ENCODE measurements around the gene RBM46. TPM values are rescaled to one million over a fixed set of nuclear protein-coding genes. Genes with fewer than 3 reads are reported as not detected.

RBM46 gene, protein sequence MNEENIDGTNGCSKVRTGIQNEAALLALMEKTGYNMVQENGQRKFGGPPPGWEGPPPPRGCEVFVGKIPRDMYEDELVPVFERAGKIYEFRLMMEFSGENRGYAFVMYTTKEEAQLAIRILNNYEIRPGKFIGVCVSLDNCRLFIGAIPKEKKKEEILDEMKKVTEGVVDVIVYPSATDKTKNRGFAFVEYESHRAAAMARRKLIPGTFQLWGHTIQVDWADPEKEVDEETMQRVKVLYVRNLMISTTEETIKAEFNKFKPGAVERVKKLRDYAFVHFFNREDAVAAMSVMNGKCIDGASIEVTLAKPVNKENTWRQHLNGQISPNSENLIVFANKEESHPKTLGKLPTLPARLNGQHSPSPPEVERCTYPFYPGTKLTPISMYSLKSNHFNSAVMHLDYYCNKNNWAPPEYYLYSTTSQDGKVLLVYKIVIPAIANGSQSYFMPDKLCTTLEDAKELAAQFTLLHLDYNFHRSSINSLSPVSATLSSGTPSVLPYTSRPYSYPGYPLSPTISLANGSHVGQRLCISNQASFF
- total RNA-seq: not detected
- total RNA-seq (2013): not detected
- total RNA-seq: 0 to 0.06 (median 0) reads per million in 29 experiments

DNA sequence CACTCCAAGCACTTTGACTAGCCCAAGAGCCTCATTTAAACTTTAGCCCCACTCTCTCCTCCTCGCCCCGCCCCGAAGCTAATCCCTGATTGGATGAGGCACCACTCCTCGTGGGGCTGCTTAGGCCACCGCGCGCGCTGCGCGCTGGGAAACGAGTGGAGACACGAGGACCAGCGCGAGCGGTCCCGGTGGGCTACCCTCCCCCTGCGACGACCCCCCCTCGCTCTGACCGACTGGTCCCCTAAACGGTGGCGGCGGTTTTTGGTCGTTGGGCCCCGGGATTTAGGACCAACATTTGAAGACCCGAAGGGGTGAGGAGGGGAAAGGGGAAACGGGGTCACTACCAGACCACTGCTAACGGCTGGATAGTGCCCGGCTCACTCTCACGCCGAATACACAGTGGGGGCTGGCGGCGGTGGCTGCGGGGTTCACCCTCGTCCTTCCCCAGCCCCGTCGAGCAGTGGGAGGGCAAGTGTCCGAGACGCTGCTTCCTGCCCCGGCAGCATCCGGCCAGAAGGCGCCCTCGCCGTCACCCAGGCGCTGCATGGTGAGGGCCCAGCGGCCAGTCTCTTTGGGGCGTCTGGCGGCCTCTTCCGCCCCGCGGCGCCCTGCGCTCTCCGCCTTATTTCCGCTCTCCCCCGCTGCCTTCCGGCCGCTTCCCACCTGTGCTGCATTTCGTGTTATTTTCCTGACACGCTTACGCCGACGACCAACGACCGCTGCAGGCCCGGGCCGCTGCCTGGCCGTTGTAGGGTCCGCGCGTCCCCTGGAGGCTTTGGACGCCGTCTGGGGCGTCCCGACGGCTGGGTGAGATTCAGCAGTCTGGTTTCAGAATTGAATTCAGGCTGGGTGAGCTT lies at the start of gene RBM46:
TSS of gene RBM46 (plus strand) at position 147 of the 857 bp plus-strand sequence. CDS start 15,481 bp downstream, outside the sequence.
- 78% methylated on average over 66 of the region's 76 CpGs for WGBS (ENCODE audit: insufficient coverage)

GRCh38 chr4:154731756-154732155 lies 49.3 kb upstream of the RBM46 start:
- Mint-ChIP-seq H3K27ac (no peak overlapping the region), H3K9me3 (no peaks in the 10 kb centered on the region), H3K27me3 (peaks cover 20 to 28% of the 10 kb centered on the region in 2 donors), H3K4me3 (no peak overlapping the region), H3K4me1 (no peaks in the 10 kb centered on the region), H3K36me3 (no peaks in the 10 kb centered on the region)
- Histone ChIP-seq H3K27ac (ENCODE audit: low read length) (no peak overlapping the region), H3K27me3 (replicated peaks in 1 of 2; ENCODE audit: control insufficient read depth in 2 of 2, extremely low read depth in 1 of 2, insufficient read depth in 2 of 2, low read length in 1 of 2) (peaks cover 0 to 4% of the 10 kb centered on the region in 2 experiments), H3K9me3 (no peaks in the 10 kb centered on the region), H3K36me3 (ENCODE audit: control insufficient read depth in 2 of 2, extremely low read depth in 1 of 2, insufficient read depth in 1 of 2, low read length in 1 of 2) (no peaks in the 10 kb centered on the region), H3K4me3 (ENCODE audit: control insufficient read depth in 1 of 2, extremely low read depth in 1 of 2, low read length in 1 of 2) (no peak overlapping the region), H3K4me1 (ENCODE audit: control insufficient read depth in 1 of 2, extremely low read depth in 1 of 2, insufficient read depth in 2 of 2, low read length in 2 of 2) (no peaks in the 10 kb centered on the region)
- ChIA-PET CTCF (no interaction called here), POLR2A (interaction anchor here in 1 of 2 donors (0.5 kb wide), 1 partner anchor 22 kb away, joined by 3 read pairs; no protein-coding TSS in a partner anchor)
- ATAC-seq (replicated peaks in 1 of 4) (no peak), DNase-seq (no peak)

More for the DNA sequence above, at the start of gene RBM46:
- ATAC-seq (replicated peaks in 1 of 4): no peak
- Histone ChIP-seq H3K4me3 (ENCODE audit: control insufficient read depth in 1 of 2, extremely low read depth in 1 of 2, low read length in 1 of 2) (no peak within 1 kb of the TSS), H3K9me3 (no peaks in the 10 kb centered on the region), H3K27me3 (replicated peaks in 1 of 2; ENCODE audit: control insufficient read depth in 2 of 2, extremely low read depth in 1 of 2, insufficient read depth in 2 of 2, low read length in 1 of 2) (peaks cover 2 to 7% of the 10 kb centered on the region in 2 experiments), H3K36me3 (ENCODE audit: control insufficient read depth in 2 of 2, extremely low read depth in 1 of 2, insufficient read depth in 1 of 2, low read length in 1 of 2) (no peaks in the 10 kb centered on the region), H3K27ac (ENCODE audit: low read length) (no peak within 1 kb of the TSS), H3K4me1 (ENCODE audit: control insufficient read depth in 1 of 2, extremely low read depth in 1 of 2, insufficient read depth in 2 of 2, low read length in 2 of 2) (no peaks in the 10 kb centered on the region)
- H3K27me3 Mint-ChIP-seq: peaks cover 13 to 20% of the 10 kb centered on the region in 2 donors
- peaks cover 0 to 2% (median 0%) of the 10 kb centered on the region in 3 donors for H3K9me3 Mint-ChIP-seq
- H3K27ac Mint-ChIP-seq: no peak within 1 kb of the TSS
- no peak for DNase-seq
- no peaks in the 10 kb centered on the region for H3K36me3 Mint-ChIP-seq
- no peaks in the 10 kb centered on the region for H3K4me1 Mint-ChIP-seq
- H3K4me3 Mint-ChIP-seq: no peak within 1 kb of the TSS
- ChIA-PET CTCF (no interaction called here), POLR2A (no interaction called here)

DNA sequence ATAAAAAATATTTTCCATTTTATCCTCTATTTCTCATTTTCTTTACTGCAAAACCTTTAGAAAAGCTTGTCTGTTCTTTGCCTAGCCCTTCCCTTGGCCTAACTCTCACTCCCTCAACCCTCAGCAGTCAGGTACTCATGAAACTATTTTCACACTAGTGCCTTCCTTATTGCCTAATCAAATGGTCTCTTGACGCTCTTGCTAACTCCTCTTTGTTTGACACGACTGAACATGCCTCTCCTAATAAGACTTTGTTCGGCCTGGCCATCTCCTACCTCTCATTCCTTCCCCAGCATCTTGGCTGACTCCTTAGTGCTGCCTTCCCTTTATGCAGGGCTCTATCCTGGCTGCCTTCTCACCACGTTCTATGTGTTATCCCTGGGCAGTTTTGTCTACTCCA lies 48.4 kb upstream of the RBM46 start:
- WGBS (ENCODE audit: insufficient coverage): 81% methylated on average over 4 of the region's 4 CpGs
- CTCF ChIA-PET: no interaction called here

GRCh38 chr4:154736770-154737169 lies 44.3 kb upstream of the RBM46 start:
- Histone ChIP-seq H3K36me3 (ENCODE audit: control insufficient read depth in 2 of 2, extremely low read depth in 1 of 2, insufficient read depth in 1 of 2, low read length in 1 of 2) (no peaks in the 10 kb centered on the region), H3K4me1 (ENCODE audit: control insufficient read depth in 1 of 2, extremely low read depth in 1 of 2, insufficient read depth in 2 of 2, low read length in 2 of 2) (peaks cover 0 to 3% of the 10 kb centered on the region in 2 experiments), H3K9me3 (no peaks in the 10 kb centered on the region), H3K27me3 (replicated peaks in 1 of 2; ENCODE audit: control insufficient read depth in 2 of 2, extremely low read depth in 1 of 2, insufficient read depth in 2 of 2, low read length in 1 of 2) (peaks cover 11 to 15% of the 10 kb centered on the region in 2 experiments), H3K27ac (ENCODE audit: low read length) (no peak overlapping the region), H3K4me3 (ENCODE audit: control insufficient read depth in 1 of 2, extremely low read depth in 1 of 2, low read length in 1 of 2) (no peak overlapping the region)
- Mint-ChIP-seq H3K36me3 (no peaks in the 10 kb centered on the region), H3K4me3 (no peak overlapping the region), H3K27ac (no peak overlapping the region), H3K9me3 (no peaks in the 10 kb centered on the region), H3K27me3 (peaks cover 26 to 38% of the 10 kb centered on the region in 2 donors), H3K4me1 (peaks cover under 1 to 1% (median under 1%) of the 10 kb centered on the region in 3 donors)
- ChIA-PET CTCF (no interaction called here), POLR2A (no interaction called here)
- no peak for ATAC-seq (replicated peaks in 1 of 4)
- DNase-seq: no peak
- no CpG with 5 or more reads among the region's 1 CpG for WGBS (ENCODE audit: insufficient coverage)

More for the DNA sequence above, 48.4 kb upstream of the RBM46 start:
- no peaks in the 10 kb centered on the region for H3K36me3 Mint-ChIP-seq
- Histone ChIP-seq H3K4me3 (ENCODE audit: control insufficient read depth in 1 of 2, extremely low read depth in 1 of 2, low read length in 1 of 2) (no peak overlapping the region), H3K27me3 (replicated peaks in 1 of 2; ENCODE audit: control insufficient read depth in 2 of 2, extremely low read depth in 1 of 2, insufficient read depth in 2 of 2, low read length in 1 of 2) (peaks cover 0 to 4% of the 10 kb centered on the region in 2 experiments), H3K36me3 (ENCODE audit: control insufficient read depth in 2 of 2, extremely low read depth in 1 of 2, insufficient read depth in 1 of 2, low read length in 1 of 2) (no peaks in the 10 kb centered on the region), H3K27ac (ENCODE audit: low read length) (no peak overlapping the region), H3K9me3 (no peaks in the 10 kb centered on the region), H3K4me1 (ENCODE audit: control insufficient read depth in 1 of 2, extremely low read depth in 1 of 2, insufficient read depth in 2 of 2, low read length in 2 of 2) (no peaks in the 10 kb centered on the region)
- DNase-seq (no peak), ATAC-seq (replicated peaks in 1 of 4) (no peak)
- H3K9me3 Mint-ChIP-seq: no peaks in the 10 kb centered on the region
- H3K4me3 Mint-ChIP-seq: no peak overlapping the region
- POLR2A ChIA-PET: no interaction called here
- peaks cover 19 to 27% of the 10 kb centered on the region in 2 donors for H3K27me3 Mint-ChIP-seq
- H3K27ac Mint-ChIP-seq: no peak overlapping the region
- H3K4me1 Mint-ChIP-seq: no peaks in the 10 kb centered on the region

GRCh38 chr4:154738426-154738825 lies 42.6 kb upstream of the RBM46 start:
- peaks cover 19 to 27% of the 10 kb centered on the region in 2 experiments for H3K27me3 ChIP-seq (replicated peaks in 1 of 2; ENCODE audit: control insufficient read depth in 2 of 2, extremely low read depth in 1 of 2, insufficient read depth in 2 of 2, low read length in 1 of 2)
- Mint-ChIP-seq H3K4me1 (peaks cover 11 to 12% (median 11%) of the 10 kb centered on the region in 3 donors), H3K4me3 (no peak overlapping the region), H3K9me3 (no peaks in the 10 kb centered on the region), H3K36me3 (no peaks in the 10 kb centered on the region), H3K27ac (no peak overlapping the region), H3K27me3 (peaks cover 33 to 36% of the 10 kb centered on the region in 2 donors)
- WGBS (ENCODE audit: insufficient coverage): no CpG with 5 or more reads among the region's 2 CpGs
- H3K9me3 ChIP-seq: no peaks in the 10 kb centered on the region
- no peaks in the 10 kb centered on the region for H3K36me3 ChIP-seq (ENCODE audit: control insufficient read depth in 2 of 2, extremely low read depth in 1 of 2, insufficient read depth in 1 of 2, low read length in 1 of 2)
- CTCF ChIA-PET: no interaction called here
- peaks cover 0 to 17% of the 10 kb centered on the region in 2 experiments for H3K4me1 ChIP-seq (ENCODE audit: control insufficient read depth in 1 of 2, extremely low read depth in 1 of 2, insufficient read depth in 2 of 2, low read length in 2 of 2)
- H3K4me3 ChIP-seq (ENCODE audit: control insufficient read depth in 1 of 2, extremely low read depth in 1 of 2, low read length in 1 of 2): no peak overlapping the region
- ATAC-seq (replicated peaks in 1 of 4) (no peak), DNase-seq (no peak)
- no peak overlapping the region for H3K27ac ChIP-seq (ENCODE audit: low read length)
- POLR2A ChIA-PET: no interaction called here

DNA sequence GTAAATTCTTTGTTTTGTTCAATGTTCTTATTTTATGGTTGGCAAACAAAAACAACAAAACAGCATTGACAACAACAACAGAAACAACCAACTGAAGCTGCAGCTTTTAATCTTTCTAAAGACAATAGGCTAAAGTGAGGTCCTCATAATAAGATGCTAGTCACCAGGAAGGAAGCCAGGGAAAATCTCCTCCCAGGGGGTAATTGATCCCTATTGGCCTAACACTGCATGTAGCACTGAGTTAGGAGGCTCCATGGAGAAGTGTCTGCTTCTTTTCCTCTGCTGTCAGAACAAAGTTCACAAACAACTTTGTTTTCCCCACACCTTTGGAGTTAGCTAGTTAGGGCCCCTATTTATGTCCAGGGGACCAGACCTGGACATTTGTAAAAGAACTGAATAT lies 42.0 kb upstream of the RBM46 start:
- Histone ChIP-seq H3K27ac (ENCODE audit: low read length) (no peak overlapping the region), H3K4me1 (ENCODE audit: control insufficient read depth in 1 of 2, extremely low read depth in 1 of 2, insufficient read depth in 2 of 2, low read length in 2 of 2) (peaks cover 0 to 24% of the 10 kb centered on the region in 2 experiments), H3K4me3 (ENCODE audit: control insufficient read depth in 1 of 2, extremely low read depth in 1 of 2, low read length in 1 of 2) (no peak overlapping the region), H3K36me3 (ENCODE audit: control insufficient read depth in 2 of 2, extremely low read depth in 1 of 2, insufficient read depth in 1 of 2, low read length in 1 of 2) (no peaks in the 10 kb centered on the region), H3K9me3 (no peaks in the 10 kb centered on the region), H3K27me3 (replicated peaks in 1 of 2; ENCODE audit: control insufficient read depth in 2 of 2, extremely low read depth in 1 of 2, insufficient read depth in 2 of 2, low read length in 1 of 2) (peaks cover 19 to 34% of the 10 kb centered on the region in 2 experiments)
- H3K27me3 Mint-ChIP-seq: peaks cover 32 to 34% of the 10 kb centered on the region in 2 donors
- no peak for DNase-seq
- H3K36me3 Mint-ChIP-seq: no peaks in the 10 kb centered on the region
- peaks cover 15 to 19% (median 16%) of the 10 kb centered on the region in 3 donors for H3K4me1 Mint-ChIP-seq
- ATAC-seq (replicated peaks in 1 of 4): no peak
- H3K4me3 Mint-ChIP-seq: no peak overlapping the region
- H3K9me3 Mint-ChIP-seq: no peaks in the 10 kb centered on the region
- H3K27ac Mint-ChIP-seq: no peak overlapping the region
- POLR2A ChIA-PET: no interaction called here
- CTCF ChIA-PET: no interaction called here
